Neural cell (in vitro differentiated cells): Measurements from ENCODE around the gene EEF1A2.

Experiments used
- CTCF ChIP-seq: fragments of 450-650 bp; IDR thresholded peaks from 2 replicates; pipeline ENCODE4 v1.5.1; 2014; ENCODE audit warnings: antibody characterized with exemption, mild to moderate bottlenecking, moderate library complexity; ENCODE audit not compliant: poor library complexity, severe bottlenecking
- EP300 ChIP-seq: fragments of 450-650 bp; conservative IDR thresholded peaks from 2 replicates; pipeline ENCODE4 v1.6.1; 2014; ENCODE audit warnings: antibody characterized with exemption, mild to moderate bottlenecking, moderate library complexity; ENCODE audit not compliant: poor library complexity, severe bottlenecking
- EZH2 ChIP-seq: fragments of 200-600, 300-800 bp; shearing (Covaris generic), sonication (generic); IDR thresholded peaks from 2 replicates; pipeline ENCODE4 v1.6.1; 2014; ENCODE audit warnings: antibody characterized with exemption, low read length, borderline replicate concordance, mild to moderate bottlenecking; ENCODE audit not compliant: insufficient read depth, poor library complexity, severe bottlenecking
- MXI1 ChIP-seq: fragments of 450-650 bp; conservative IDR thresholded peaks from 2 replicates; pipeline ENCODE4 v1.6.1; 2014; ENCODE audit warnings: antibody characterized with exemption, mild to moderate bottlenecking; ENCODE audit not compliant: poor library complexity, severe bottlenecking
- POLR2AphosphoS5 ChIP-seq: IDR thresholded peaks from 2 replicates; pipeline ENCODE4 v1.6.1; 2012
- SMC3 ChIP-seq: fragments of 450-650 bp; conservative IDR thresholded peaks from 2 replicates; pipeline ENCODE4 v1.6.1; 2014; ENCODE audit warnings: antibody characterized with exemption, mild to moderate bottlenecking, moderate library complexity; ENCODE audit not compliant: poor library complexity
- TAF1 ChIP-seq: IDR thresholded peaks from 2 replicates; pipeline ENCODE4 v1.6.1; 2012; ENCODE audit warnings: low read depth
- TF ChIP-seq, protein P1 (sequence below): IDR thresholded peaks from 2 replicates; pipeline ENCODE4 v1.6.1; 2012; ENCODE audit warnings: borderline replicate concordance

- no peak for TF ChIP-seq TAF1
- TF ChIP-seq CTCF = no peak
- TF ChIP-seq, protein P1, sequence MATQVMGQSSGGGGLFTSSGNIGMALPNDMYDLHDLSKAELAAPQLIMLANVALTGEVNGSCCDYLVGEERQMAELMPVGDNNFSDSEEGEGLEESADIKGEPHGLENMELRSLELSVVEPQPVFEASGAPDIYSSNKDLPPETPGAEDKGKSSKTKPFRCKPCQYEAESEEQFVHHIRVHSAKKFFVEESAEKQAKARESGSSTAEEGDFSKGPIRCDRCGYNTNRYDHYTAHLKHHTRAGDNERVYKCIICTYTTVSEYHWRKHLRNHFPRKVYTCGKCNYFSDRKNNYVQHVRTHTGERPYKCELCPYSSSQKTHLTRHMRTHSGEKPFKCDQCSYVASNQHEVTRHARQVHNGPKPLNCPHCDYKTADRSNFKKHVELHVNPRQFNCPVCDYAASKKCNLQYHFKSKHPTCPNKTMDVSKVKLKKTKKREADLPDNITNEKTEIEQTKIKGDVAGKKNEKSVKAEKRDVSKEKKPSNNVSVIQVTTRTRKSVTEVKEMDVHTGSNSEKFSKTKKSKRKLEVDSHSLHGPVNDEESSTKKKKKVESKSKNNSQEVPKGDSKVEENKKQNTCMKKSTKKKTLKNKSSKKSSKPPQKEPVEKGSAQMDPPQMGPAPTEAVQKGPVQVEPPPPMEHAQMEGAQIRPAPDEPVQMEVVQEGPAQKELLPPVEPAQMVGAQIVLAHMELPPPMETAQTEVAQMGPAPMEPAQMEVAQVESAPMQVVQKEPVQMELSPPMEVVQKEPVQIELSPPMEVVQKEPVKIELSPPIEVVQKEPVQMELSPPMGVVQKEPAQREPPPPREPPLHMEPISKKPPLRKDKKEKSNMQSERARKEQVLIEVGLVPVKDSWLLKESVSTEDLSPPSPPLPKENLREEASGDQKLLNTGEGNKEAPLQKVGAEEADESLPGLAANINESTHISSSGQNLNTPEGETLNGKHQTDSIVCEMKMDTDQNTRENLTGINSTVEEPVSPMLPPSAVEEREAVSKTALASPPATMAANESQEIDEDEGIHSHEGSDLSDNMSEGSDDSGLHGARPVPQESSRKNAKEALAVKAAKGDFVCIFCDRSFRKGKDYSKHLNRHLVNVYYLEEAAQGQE = no peak
- no peak for TF ChIP-seq POLR2AphosphoS5
- no peak for TF ChIP-seq MXI1
- no peak for TF ChIP-seq EZH2
- no peak for TF ChIP-seq EP300
- TF ChIP-seq SMC3 = no peak
These were observed 19.5 kb upstream of the EEF1A2 start for GRCh38 chr20:63518351-63518861.
